Measurements from ENCODE around the gene AQP1. TPM values are rescaled to one million over a fixed set of nuclear protein-coding genes. Genes with fewer than 3 reads are reported as not detected.

Gene AQP1
- total and polyA plus RNA-seq, 8 donors: 91.6 to 1,008 (median 183) TPM

DNA sequence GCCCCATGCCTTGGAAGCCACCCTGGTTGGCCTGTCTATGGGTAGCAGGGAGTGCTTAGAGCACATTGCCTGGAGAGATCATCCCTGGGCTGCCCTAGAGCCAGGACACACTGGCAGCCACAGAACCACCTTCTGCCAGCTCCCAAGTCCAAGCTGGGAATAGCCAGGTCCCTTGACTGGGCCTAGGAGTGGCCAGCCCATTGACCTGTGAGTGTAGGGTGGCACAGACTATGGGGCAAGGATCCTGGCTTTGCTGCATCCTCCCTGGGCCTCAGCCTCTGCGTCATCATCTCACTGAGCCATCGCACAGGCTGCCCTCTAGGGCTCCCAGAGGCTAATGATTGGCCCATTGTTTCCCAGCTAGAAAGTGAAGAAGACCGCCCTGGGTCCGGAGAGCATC, 7.0 kb downstream of the AQP1 start:
- H3K4me1 ChIP-seq: peaks cover 25 to 65% of the 10 kb centered on the region in 2 donors
- no peak overlapping the region for H3K4me3 ChIP-seq
- no peaks in the 10 kb centered on the region for H3K9me3 ChIP-seq
- ATAC-seq: no peak
- peak in 2 of 4 donors; percentile 22 to 23 for DNase-seq
- intact Hi-C loops (cut with DNase I): no loop called here
- no peaks in the 10 kb centered on the region for H3K27me3 ChIP-seq
- peak overlapping the region; percentile 37 to 53 for H3K27ac ChIP-seq
- peaks cover 0 to 21% of the 10 kb centered on the region in 2 donors for H3K36me3 ChIP-seq
- TF ChIP-seq, protein P1, sequence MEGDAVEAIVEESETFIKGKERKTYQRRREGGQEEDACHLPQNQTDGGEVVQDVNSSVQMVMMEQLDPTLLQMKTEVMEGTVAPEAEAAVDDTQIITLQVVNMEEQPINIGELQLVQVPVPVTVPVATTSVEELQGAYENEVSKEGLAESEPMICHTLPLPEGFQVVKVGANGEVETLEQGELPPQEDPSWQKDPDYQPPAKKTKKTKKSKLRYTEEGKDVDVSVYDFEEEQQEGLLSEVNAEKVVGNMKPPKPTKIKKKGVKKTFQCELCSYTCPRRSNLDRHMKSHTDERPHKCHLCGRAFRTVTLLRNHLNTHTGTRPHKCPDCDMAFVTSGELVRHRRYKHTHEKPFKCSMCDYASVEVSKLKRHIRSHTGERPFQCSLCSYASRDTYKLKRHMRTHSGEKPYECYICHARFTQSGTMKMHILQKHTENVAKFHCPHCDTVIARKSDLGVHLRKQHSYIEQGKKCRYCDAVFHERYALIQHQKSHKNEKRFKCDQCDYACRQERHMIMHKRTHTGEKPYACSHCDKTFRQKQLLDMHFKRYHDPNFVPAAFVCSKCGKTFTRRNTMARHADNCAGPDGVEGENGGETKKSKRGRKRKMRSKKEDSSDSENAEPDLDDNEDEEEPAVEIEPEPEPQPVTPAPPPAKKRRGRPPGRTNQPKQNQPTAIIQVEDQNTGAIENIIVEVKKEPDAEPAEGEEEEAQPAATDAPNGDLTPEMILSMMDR (IDR thresholded peaks at IDR 0.05): no peak

DNA sequence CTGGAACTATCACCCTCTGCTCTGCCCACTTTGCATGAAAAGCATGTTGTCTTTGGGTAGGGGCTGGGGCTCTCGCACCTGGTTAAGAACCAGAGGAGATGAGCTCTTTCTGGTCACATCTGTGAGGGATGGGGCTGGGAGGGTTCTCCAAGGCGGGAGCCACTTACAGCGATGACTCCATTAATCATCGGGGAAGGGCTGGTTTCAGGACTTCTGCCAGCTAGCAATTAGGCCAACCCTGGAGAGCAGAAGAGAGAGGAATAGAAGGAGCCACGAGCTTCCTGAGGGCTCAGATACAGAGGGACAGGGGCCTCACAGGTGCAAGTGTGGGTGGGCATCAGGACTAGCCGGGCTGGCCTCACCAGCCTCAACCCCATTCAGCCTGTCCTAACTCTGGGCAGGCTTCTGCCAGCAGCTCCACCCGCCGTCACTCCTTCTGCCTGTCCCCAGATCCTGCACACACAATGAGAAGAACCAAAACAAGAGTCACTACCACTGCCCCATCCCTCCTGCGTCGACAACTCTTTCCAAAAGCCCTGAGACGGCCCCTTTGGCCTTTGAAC, 8.4 kb downstream of the AQP1 start:
- intact Hi-C loops (cut with DNase I): no loop called here
- no peaks in the 10 kb centered on the region for H3K27me3 ChIP-seq
- H3K4me1 ChIP-seq: peaks cover 25 to 55% of the 10 kb centered on the region in 2 donors
- H3K4me3 ChIP-seq: no peak overlapping the region
- ATAC-seq (peak; percentile 31), DNase-seq (peak in 2 of 4 donors; percentile 35 to 41)
- H3K36me3 ChIP-seq: peaks cover 0 to 35% of the 10 kb centered on the region in 2 donors
- H3K9me3 ChIP-seq: no peaks in the 10 kb centered on the region
- TF ChIP-seq, protein P1 (IDR thresholded peaks at IDR 0.05): no peak
- peak overlapping the region; percentile 70 to 72 for H3K27ac ChIP-seq

DNA sequence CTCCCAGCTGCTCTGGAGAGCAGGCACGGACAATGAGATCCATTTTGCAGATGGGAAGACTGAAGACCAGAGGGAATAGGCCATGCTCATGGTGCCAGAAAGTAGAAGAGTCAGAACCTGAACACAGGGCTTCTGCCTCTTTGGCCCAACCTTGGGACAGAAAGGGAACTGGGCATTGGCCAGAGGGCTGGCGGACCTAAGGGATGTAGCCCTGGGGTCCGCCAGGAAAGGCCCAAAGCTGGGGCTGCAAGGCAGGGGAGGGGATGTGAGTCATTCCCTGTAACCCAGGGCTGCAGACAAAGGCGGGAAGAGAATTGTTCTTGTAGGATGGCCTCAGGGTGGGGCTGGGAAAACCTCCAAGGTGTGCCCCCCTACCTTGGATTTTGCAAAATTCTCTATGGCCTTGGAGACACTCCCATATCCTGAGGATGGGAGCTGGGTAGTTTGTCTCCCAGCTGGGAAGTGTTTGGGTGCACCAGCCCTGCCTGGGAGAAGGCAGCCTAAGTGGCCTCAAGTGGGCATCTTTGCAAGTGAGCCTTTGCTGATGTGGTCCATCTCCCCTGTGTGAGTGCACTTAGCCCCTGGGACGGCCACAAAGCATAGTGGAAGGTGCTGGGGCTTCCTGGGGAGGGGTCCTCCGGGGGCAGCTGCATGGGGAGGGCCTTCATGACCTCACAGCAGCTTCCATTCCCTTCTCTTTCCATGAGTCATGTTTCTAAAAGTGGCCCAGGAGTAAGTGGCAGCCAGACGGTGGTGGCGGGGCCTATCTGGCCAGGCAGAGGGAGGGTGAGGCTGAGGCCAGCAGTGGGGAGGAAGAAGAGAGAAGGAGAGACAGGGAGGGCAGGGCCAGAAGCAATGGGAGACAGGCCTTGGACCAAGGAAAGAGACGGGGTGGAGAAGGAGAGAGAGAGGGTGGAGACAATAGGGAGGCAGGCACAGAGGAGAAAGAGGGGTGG, 9.2 kb downstream of the AQP1 start:
- Histone ChIP-seq H3K9me3 (no peaks in the 10 kb centered on the region), H3K27ac (peak overlapping the region; percentile 70 to 72), H3K27me3 (no peaks in the 10 kb centered on the region), H3K36me3 (peaks cover 0 to 43% of the 10 kb centered on the region in 2 donors), H3K4me1 (peaks cover 25 to 48% of the 10 kb centered on the region in 2 donors), H3K4me3 (no peak overlapping the region)
- DNase-seq: peak in 2 of 4 donors; percentile 69 to 76
- peak; percentile 64 for ATAC-seq
- TF ChIP-seq, protein P1 (IDR thresholded peaks at IDR 0.05): no peak
- intact Hi-C loops (cut with DNase I): no loop called here

DNA sequence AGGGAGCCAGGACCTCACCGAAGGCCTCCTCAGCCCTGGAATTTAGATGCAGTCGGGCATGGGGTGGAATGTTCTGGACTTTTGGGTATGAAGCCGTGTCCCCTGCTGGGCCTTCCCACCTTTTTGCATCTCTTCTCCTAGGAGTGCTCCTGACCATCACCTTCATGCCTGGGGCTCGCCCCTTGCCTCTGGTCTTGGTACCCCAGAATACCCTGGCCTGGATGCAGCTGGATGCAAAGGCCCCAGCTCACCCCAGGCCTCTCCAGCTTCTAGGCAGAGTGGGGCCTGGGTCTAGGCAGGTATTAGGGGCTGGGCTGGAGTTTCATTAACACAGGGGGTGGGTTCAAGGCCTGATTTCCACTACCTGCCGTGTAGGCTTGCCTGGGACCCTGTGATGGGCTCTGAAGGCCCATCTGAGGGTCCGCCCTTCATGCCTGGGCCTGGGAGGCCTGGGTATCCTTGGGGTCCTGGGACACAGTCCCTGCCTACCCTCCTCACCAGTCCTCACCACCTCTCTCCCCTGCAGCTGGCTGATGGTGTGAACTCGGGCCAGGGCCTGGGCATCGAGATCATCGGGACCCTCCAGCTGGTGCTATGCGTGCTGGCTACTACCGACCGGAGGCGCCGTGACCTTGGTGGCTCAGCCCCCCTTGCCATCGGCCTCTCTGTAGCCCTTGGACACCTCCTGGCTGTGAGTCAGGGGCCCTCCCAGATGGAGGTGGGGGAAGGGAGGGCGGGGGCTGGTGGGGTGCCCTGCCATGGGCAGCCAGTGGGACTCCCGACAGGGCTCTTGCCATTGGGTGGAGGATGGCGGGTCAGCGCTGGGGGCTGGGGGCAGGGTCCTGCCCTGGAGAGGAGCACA, 10.1 kb downstream of the AQP1 start:
- Histone ChIP-seq H3K27ac (peak overlapping the region; percentile 70 to 72), H3K27me3 (no peaks in the 10 kb centered on the region), H3K4me1 (peaks cover 25 to 41% of the 10 kb centered on the region in 2 donors), H3K36me3 (peaks cover 0 to 50% of the 10 kb centered on the region in 2 donors), H3K9me3 (peaks cover 0 to 3% of the 10 kb centered on the region in 2 donors), H3K4me3 (no peak overlapping the region)
- intact Hi-C loops (cut with DNase I): no loop called here
- no peak for ATAC-seq
- DNase-seq: peak in 2 of 4 donors; percentile 28 to 72
- TF ChIP-seq, protein P1 (IDR thresholded peaks at IDR 0.05): no peak
